ENCODE data around the gene MGAT2. TPM values are rescaled to one million over a fixed set of nuclear protein-coding genes. Genes with fewer than 3 reads are reported as not detected.
"Not testable (repeated sequence)": the region's sequence is repeated elsewhere in the genome, so short reads cannot be mapped to it uniquely, and the experiment has no call there.

Gene MGAT2
- polyA plus RNA-seq, 1 experiment, result 54.7 TPM

- H3K27me3 ChIP-seq (ENCODE audit: control insufficient read depth, insufficient read depth, low read length), result no peaks in the 10 kb centered on the region
- H3K27ac ChIP-seq (ENCODE audit: low read depth, low read length), result no peak overlapping the region
- H3K4me3 ChIP-seq (ENCODE audit: low read depth, low read length), result no peak overlapping the region
- no peaks in the 10 kb centered on the region for H3K9me3 ChIP-seq (ENCODE audit: control insufficient read depth, insufficient read depth, low read length)
- POLR2A ChIA-PET, result no interaction called here
- DNase-seq (ENCODE audit: low read depth, low spot score), result no peak
- TF ChIP-seq CTCF (IDR thresholded peaks at IDR 0.05; ENCODE audit: low read depth, low read length), result no peak
- CTCF ChIA-PET, result interaction anchor here (1.0 to 1.7 kb wide), 2 partner anchors 21 to 198 kb away, joined by 3 to 8 read pairs; partner anchors contain the start of gene NEMF
Measured at GRCh38 chr14:49654511-49654910, 33.9 kb downstream of the MGAT2 start.

- POLR2A ChIA-PET, result interaction anchor here (0.7 kb wide), 1 partner anchor 110 kb away, joined by 3 read pairs; no protein-coding TSS in a partner anchor
- CTCF ChIA-PET; H3K27ac ChIP-seq (ENCODE audit: low read depth, low read length); H3K27me3 ChIP-seq (ENCODE audit: control insufficient read depth, insufficient read depth, low read length); H3K4me3 ChIP-seq (ENCODE audit: low read depth, low read length); H3K9me3 ChIP-seq (ENCODE audit: control insufficient read depth, insufficient read depth, low read length); DNase-seq (ENCODE audit: low read depth, low spot score): not testable (repeated sequence)
Measured at GRCh38 chr14:49657500-49657899, 36.9 kb downstream of the MGAT2 start.

GRCh38 chr14:49659526-49660455 lies 39.2 kb downstream of the MGAT2 start:
- no peak for TF ChIP-seq CTCF (IDR thresholded peaks at IDR 0.05; ENCODE audit: low read depth, low read length)
- Histone ChIP-seq H3K27ac (ENCODE audit: low read depth, low read length) (no peak overlapping the region), H3K27me3 (ENCODE audit: control insufficient read depth, insufficient read depth, low read length) (no peaks in the 10 kb centered on the region), H3K4me3 (ENCODE audit: low read depth, low read length) (no peak overlapping the region), H3K9me3 (ENCODE audit: control insufficient read depth, insufficient read depth, low read length) (no peaks in the 10 kb centered on the region)
- CTCF ChIA-PET, result interaction anchor here (0.6 to 1.1 kb wide), 3 partner anchors 26 to 198 kb away, joined by 3 to 5 read pairs (median 3); no protein-coding TSS in a partner anchor
- POLR2A ChIA-PET, result no interaction called here
- no peak for DNase-seq (ENCODE audit: low read depth, low spot score)

GRCh38 chr14:49670475-49670874 lies 49.9 kb downstream of the MGAT2 start:
- Histone ChIP-seq H3K27me3 (ENCODE audit: control insufficient read depth, insufficient read depth, low read length) (no peaks in the 10 kb centered on the region), H3K27ac (ENCODE audit: low read depth, low read length) (no peak overlapping the region), H3K9me3 (ENCODE audit: control insufficient read depth, insufficient read depth, low read length) (no peaks in the 10 kb centered on the region), H3K4me3 (ENCODE audit: low read depth, low read length) (no peak overlapping the region)
- POLR2A ChIA-PET, result no interaction called here
- CTCF ChIA-PET, result no interaction called here
- DNase-seq (ENCODE audit: low read depth, low spot score), result no peak
- no peak for TF ChIP-seq CTCF (IDR thresholded peaks at IDR 0.05; ENCODE audit: low read depth, low read length)

Small RNA genes lying within 50 kb of the gene (small RNA-seq; reads per million reads assigned to genes)
- gene AL139099.3 (ENCODE audit: insufficient read length, low read depth), result not detected
- not detected for gene AL139099.4 (ENCODE audit: insufficient read length, low read depth)
- not detected for gene RF00019 (ENCODE audit: insufficient read length, low read depth)

Other genes starting within 250 kb of the MGAT2 start
- gene RPS29, start 34.4 kb upstream of the MGAT2 start, polyA plus RNA-seq (2011; rRNA removed), result 3,597 and 3,950 TPM in 2 replicates
- gene LRR1, start 21.9 kb upstream of the MGAT2 start, polyA plus RNA-seq (2011; rRNA removed), result 9.8 and 12.8 TPM in 2 replicates
- gene RPL36AL, start 173 bp upstream of the MGAT2 start, polyA plus RNA-seq (2011; rRNA removed), result 272 and 295 TPM in 2 replicates
- 6.6 and 9.1 TPM in 2 replicates for gene DNAAF2, start 14.4 kb downstream of the MGAT2 start, polyA plus RNA-seq (2011; rRNA removed)
- gene POLE2, start 67.4 kb downstream of the MGAT2 start, polyA plus RNA-seq (2011; rRNA removed), result 4.4 and 5.8 TPM in 2 replicates
- gene KLHDC1, start 72.3 kb downstream of the MGAT2 start, polyA plus RNA-seq (2011; rRNA removed), result 0.63 and 1.2 TPM in 2 replicates
- 59.8 and 81.6 TPM in 2 replicates for gene KLHDC2, start 147.4 kb downstream of the MGAT2 start, polyA plus RNA-seq (2011; rRNA removed)
- gene NEMF, start 232.0 kb downstream of the MGAT2 start, polyA plus RNA-seq (2011; rRNA removed), result 39.8 and 48.6 TPM in 2 replicates